Umbilical cord (tissue), 2 donors: ENCODE results near the gene KSR2. TPM values are rescaled to one million over a fixed set of nuclear protein-coding genes. Genes with fewer than 3 reads are reported as not detected.
"Not testable (repeated sequence)": the region's sequence is repeated elsewhere in the genome, so short reads cannot be mapped to it uniquely, and the experiment has no call there.

Source experiments
- DNase-seq: peaks from one replicate; pipeline ENCODE4 v3.0.0-alpha.2; 2015; ENCODE audit warnings: low spot score
- total RNA-seq: library from RNA; depleted of rRNA; stranded (reverse); fragments of >200 nt; gene quantifications from one replicate; pipeline ENCODE4 v1.2.3, GENCODE V29; 2014; ENCODE audit warnings: low replicate concordance; ENCODE audit not compliant: insufficient read depth

KSR2 gene
- total RNA-seq, 1 donor from 2014 or later, result 0.72 TPM

DNA sequence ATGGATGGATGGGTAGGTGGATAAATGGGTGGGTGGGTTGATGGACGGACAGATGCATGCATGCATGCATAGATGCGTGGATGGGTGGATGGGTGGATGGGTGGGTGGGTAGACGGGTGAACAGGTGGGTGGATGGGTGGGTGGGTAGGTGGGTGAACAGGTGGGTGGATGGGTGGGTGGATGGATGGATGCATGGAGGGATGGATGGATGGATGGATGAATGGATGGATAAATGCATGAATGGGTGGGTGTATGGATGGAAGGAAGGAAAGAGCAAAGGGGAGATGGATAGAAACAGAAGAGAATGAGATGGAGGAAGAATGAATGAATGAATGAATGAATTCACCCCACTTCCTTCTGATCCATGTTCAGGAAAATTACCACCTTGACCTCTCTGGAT lies 143.0 kb downstream of the KSR2 start:
- no peak for DNase-seq

GRCh38 chr12:117821480-117822175 lies 147.2 kb downstream of the KSR2 start:
- DNase-seq, result no peak

DNA sequence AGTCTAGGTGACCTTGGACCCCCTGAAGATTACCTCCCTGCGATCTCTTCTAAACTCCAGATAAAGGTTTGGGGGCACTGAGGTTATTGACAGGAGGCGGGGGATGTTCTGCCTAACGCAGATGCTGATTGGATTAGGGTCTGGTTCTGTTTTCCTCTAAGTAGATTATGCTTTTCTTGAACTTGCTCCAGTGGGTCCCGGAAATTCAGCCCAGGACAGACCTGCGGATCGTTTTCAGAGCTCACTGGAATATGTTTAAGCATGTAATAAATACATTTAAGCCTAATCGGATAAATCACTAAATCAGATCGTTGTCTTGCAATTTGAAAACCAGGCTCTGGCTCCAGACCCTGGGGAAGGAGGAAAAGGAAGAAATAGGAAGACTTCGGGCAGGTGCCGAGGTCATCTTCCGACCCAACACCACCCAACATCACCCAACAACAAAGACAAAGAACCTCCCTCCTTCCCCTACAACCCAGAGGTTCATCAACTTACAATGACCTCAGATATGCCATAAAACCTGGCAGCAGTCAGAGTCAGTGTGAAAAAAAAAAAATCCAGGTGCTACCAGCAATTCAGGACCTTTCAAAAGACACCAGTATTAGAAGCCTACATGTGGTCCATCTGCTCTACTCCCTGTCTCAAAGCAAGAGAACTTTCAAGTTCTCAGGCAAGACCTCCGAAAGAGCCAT lies 148.4 kb downstream of the KSR2 start:
- DNase-seq, result no peak

DNA sequence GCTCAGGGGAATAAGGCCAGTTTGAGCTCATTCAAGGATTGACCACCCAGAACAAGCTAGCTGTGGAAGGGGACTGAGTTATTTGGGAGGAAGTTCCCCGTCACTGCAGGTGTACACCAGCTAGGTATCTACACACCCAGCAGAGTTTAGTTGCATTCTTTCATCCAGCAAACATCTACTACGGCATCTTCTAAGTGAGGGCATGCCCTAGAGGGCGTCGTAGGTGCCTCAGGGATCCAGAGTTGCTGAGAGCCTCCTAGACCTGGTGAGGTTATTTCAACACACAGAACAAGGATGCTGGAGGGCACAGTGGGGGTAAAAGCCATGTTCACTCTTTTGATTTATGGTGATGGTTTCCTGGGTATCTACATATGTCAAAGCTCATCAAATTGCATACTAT lies 149.6 kb downstream of the KSR2 start:
- DNase-seq, result no peak

- no peak for DNase-seq
These were observed 150.4 kb downstream of the KSR2 start for GRCh38 chr12:117818400-117818799.

DNA sequence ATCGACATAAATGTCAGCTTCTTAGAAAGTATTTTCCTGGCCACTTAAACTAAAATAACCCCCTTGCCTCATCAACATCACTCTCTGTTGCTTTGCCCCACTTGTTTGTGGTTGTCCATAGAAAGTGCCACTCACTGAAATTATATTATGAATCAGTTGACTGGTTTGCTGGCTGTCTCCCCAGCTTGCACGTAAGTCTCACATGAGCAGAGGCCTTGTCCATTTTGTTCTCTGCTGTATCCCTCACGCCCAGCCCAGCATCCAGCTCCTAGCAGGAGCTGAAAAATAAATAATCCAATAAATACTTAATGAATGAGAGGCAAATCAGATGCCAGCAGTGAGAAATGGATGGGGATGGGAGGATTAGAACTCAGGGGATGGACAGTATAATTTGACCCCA lies 159.3 kb downstream of the KSR2 start:
- DNase-seq, result no peak

DNA sequence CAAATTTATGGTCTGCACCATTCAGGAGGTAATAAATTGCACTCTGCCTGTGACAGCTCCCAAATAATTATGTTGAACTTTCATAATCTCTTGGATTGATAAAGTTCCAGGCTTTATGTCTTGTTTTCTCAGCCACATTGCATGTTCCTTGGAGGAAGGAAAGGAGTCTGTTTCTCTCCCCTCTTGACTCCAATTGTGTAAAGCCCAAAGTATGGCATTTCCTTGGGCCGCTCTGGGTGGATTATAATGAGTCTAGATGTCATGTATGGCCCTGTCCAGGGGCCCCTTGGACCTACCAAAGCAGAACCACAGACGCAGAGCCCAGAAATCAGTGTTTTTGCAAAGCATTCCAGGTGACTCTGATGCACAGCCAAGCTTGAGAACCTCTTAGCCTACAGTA lies 160.8 kb downstream of the KSR2 start:
- peak; percentile 14 for DNase-seq

GRCh38 chr12:117807355-117807754 lies 161.4 kb downstream of the KSR2 start:
- DNase-seq, result no peak

- DNase-seq, result no peak
These were observed 162.9 kb downstream of the KSR2 start for GRCh38 chr12:117805865-117806264.

GRCh38 chr12:117803001-117803400 lies 165.8 kb downstream of the KSR2 start:
- peak; percentile 69 for DNase-seq

GRCh38 chr12:117800711-117801110 lies 168.1 kb downstream of the KSR2 start:
- DNase-seq, result not testable (repeated sequence)

- DNase-seq, result no peak
These were observed 171.6 kb downstream of the KSR2 start for GRCh38 chr12:117797202-117797601.

DNA sequence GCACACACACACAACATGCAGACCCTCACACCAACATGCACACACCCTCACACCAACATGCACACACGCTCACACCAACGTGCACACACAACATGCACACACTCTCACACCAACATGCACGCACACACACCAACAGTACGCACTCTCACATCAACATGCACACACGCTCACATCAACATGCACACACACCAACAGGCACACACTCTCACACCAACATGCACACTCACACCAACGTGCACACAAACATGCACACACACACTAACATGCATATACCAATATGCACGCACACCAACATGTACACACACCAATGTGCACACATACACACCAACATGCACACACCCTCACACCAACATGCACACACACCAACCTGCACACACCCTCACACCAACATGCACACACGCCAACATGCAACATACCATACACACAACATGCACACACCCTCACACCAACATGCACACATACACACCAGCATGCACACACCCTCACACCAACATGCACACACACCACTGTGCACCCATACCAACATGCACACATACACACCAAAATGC lies 175.8 kb downstream of the KSR2 start:
- DNase-seq, result no peak

- DNase-seq, result peak; percentile 32
These were observed 176.3 kb downstream of the KSR2 start for GRCh38 chr12:117792471-117792870.

GRCh38 chr12:117790948-117791347 lies 177.8 kb downstream of the KSR2 start:
- DNase-seq, result no peak

DNA sequence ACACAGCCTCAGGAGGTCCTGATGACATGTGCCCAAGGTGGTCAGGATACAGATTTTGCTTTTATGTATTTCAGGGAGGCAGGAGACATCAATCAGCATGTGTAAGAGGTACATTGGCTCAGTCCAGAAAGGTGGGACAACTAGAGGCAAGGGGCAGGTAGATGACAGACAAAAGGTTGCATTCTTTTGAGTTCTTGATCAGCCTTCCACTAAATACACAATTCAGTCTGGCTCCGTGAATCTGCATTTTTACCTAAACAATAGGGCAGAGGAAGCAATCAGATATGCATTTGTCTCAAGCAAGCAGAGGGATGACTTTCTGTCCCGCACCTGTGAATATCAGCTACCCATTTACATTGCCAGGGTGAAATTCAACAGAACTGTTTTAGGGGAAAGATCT lies 178.6 kb downstream of the KSR2 start:
- DNase-seq, result no peak

DNA sequence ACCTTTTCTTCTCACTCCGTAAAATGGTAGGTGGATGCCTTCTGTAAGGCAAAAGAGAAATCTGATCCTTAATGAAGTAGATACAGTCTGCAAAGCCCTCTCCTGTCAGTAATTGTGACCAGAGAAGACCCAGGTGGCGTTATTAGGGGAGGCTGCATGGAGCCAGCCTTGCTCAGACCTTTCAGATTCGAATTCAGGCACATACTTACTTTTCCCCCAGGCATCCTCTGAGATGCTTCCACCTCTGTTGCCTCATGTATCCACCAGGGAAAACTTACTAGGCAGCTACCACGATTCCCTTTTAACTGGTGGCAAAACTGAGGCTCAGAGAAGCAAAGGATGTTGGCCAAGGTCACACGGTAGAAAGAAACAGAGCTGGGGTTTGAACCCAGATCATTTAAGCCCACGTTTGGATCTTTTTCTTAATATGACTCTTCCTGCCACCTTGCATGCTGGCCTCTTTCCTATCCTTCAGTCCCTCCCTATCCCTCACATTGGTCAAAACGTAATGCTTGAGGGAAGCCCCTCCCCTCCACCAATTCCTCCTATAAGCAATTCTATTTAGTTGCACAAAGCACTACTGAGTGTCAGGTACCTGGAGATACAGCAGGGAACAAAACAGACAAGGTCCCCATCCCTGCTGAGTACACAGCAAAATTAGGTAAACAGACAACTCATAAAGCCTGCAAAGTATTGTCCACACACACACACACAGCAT lies 179.4 kb downstream of the KSR2 start:
- no peak for DNase-seq

GRCh38 chr12:117778656-117779055 lies 190.1 kb downstream of the KSR2 start:
- DNase-seq, result no peak

GRCh38 chr12:117774941-117775775 lies 193.6 kb downstream of the KSR2 start:
- no peak for DNase-seq

- DNase-seq, result no peak
These were observed 199.9 kb downstream of the KSR2 start for GRCh38 chr12:117768860-117769259.

GRCh38 chr12:117766008-117766407 lies 202.8 kb downstream of the KSR2 start:
- no peak for DNase-seq

- no peak for DNase-seq
These were observed 206.6 kb downstream of the KSR2 start for GRCh38 chr12:117762143-117762542.
